Measurements from ENCODE around the gene U2AF1L4.

- TF ChIP-seq POLR2AphosphoS5 (IDR thresholded peaks at IDR 0.05) (no peak), CTCF (IDR thresholded peaks at IDR 0.05) (no peak)
Observed at GRCh38 chr19:35781650-35782049, 36.4 kb upstream of the U2AF1L4 start.

Measured in sigmoid colon (tissue), 4 donors.